Stimulated activated CD8-positive, alpha-beta memory T cell treated with anti-CD3 and anti-CD28 coated beads, Interleukin-15, amount 100 ng/mL, for 48 hours (primary cell): ENCODE measurements around the gene CA10.

ENCODE experiments used
- DNase-seq, 2 donors: peaks; one replicate each; pipeline ENCODE4 v3.0.0-alpha.2; 2020; ENCODE audit warnings: low read depth in 2 of 2

Gene CA10

DNA sequence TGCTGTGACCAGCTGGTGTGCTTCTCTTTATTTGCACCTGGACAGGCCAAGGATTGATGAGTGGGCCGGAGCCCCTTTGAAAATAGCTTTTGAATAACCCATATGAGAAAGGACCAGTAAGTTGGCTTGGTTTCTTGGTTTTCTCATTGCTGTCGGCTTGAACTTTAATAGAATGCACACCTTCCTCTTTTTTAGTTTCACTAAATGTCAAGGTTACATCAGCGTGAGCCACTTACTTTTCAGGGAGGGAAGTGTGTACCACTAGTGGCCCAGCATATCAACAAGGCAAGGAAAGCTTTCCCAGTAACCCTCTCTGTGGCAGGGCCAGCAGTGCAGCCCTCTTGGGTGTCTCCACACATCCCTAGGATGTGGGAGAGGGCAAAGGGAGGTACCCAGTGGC is 433.3 kb downstream of the CA10 start:
- DNase-seq: no peak

DNA sequence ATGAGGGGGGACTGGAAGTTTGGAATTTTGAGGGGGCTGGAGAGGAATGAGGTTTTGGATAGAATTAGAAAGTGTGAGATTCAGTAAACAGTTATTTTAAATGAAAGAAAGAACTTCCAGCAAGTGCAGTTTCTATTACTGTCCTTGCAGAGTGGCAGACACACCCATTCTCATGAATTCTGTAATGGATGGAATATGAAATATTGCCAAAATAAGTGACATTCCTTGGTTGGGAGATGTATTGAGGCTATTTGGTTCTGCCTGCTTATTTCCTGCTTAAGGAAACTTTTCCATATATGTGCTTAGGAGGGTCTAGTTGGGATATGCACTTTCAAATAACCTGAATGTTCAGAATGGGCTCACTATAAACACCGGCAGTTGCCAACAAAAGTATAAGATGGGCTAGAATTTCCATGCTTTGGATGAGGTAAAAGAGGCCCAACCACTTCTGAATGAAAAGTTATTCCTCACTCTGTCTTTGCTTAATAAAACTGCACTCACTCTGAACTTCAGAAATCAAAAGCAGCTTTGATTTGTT is 434.4 kb downstream of the CA10 start:
- no peak for DNase-seq

DNA sequence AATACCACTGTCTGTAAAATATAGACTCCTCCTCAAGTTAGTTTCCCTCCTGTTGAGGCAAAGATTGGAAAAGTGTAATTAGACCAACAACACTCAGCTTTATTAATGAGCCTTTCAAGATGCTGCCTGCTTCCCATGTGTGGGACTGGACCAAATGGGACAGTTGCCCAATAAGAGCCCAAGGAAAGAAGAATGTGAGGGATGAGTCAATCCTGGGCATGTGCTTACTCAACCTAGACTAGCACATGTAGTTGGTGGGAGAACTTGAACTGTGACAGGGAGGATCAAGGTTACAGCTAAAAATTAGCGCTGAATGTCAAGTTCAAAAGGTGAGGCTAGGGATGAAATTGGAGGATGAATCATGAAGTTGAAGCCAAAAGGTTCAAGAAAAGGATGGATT is 435.5 kb downstream of the CA10 start:
- DNase-seq: no peak

- DNase-seq: no peak
These were observed 436.8 kb downstream of the CA10 start for GRCh38 chr17:51721730-51722129.

- DNase-seq: no peak
These were observed 438.1 kb downstream of the CA10 start for GRCh38 chr17:51720439-51720838.

GRCh38 chr17:51718983-51719382 is 439.5 kb downstream of the CA10 start:
- DNase-seq: no peak

GRCh38 chr17:51711581-51711980 is 446.9 kb downstream of the CA10 start:
- DNase-seq: no peak

DNA sequence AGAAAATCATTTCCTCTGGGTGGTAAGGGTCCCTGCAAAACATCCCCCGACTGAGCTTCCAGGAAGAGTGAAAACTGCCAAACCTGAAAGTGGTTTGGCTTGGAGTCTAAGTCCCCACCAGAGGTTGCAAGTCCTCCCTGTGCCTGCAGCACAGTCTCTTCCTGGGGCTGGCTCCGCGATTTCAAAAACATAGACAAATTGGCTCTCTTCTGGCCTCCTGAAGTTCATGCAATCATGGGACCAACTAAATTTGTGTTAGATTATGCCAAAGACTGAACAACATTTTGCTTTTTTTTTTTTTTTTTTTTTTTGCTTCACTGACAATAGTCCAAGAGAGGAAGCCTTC is 447.9 kb downstream of the CA10 start:
- no peak for DNase-seq

GRCh38 chr17:51709694-51710633 is 448.6 kb downstream of the CA10 start:
- DNase-seq: no peak

- no peak for DNase-seq
These were observed 451.3 kb downstream of the CA10 start for GRCh38 chr17:51707216-51707615.

GRCh38 chr17:51706093-51706492 is 452.4 kb downstream of the CA10 start:
- DNase-seq: no peak

GRCh38 chr17:51703361-51704341 is 454.9 kb downstream of the CA10 start:
- DNase-seq: no peak

DNA sequence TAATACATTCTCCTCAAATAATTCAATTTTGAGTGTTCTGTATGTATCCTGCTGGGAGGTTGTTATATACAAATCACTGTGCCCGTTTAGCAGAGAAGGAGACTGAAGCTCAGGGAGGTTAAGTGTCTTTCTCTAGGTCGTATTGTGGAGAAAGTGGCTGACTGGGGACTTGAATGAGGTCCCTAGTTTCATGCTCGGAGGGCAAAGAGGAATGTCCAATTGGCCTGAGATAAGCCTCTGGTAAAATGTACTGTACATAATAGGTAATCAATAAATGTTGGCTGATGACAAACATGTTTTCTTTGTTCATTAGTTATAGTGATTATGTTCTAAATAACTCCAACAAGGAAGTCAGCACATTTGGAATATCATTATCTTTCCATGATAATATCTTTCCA is 455.6 kb downstream of the CA10 start:
- no peak for DNase-seq

GRCh38 chr17:51701501-51701900 is 457.0 kb downstream of the CA10 start:
- no peak for DNase-seq

DNA sequence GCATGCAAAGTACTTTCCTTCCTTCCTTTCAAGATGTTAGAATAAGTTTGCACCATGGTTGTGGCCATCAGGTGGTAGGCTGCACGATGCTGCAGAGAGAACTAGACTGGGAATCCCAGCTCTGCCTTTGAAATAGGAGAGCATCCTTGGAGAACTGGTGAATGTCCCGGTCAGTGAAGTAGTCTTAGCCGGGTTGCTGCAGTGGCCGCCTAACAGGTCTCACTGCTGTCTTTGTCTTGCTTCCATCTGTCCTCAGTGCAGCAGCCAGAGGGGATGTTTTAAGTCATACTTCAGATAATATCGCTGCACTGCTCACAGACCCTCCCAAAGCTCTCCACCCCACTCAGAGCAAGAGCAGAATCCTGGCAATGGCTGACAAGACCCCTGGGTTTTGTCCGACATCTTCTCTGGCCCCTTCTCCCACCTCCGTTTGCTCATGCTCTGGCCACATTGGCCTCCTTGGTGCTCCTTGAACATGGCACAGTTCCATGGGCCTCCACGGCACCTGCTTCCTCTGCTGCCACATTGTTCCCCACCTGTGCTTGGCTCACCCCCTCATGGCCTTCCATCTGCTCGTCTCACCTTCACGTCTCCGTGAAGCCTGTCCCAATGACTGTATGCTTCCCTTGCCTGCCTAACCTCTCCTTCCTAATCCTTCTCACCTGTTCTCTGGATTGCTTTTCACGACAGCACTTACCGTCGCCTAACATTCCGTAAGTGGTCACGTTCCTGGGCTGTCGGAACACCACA is 458.3 kb downstream of the CA10 start:
- no peak for DNase-seq

GRCh38 chr17:51699303-51699702 is 459.2 kb downstream of the CA10 start:
- no peak for DNase-seq

DNA sequence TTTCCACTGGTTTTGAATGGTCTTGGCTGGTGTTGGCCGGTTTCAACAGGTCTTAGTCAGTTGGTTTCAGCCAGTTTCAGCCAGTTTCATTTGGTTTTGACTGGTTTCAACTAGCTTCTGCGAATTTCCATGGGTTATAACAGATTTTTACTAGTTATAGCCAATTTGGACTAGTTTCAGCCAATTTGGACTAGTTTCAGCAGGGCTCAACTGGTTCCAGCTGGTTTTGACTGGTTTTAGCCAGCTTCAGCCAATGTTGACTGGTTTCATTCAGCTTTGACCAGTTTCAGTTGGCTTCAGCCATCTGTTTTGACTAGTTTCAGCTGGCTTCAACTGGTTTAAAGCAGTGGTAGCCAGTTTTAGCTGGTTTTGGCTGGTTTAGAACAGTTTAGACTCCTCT is 465.6 kb downstream of the CA10 start:
- no peak for DNase-seq

DNA sequence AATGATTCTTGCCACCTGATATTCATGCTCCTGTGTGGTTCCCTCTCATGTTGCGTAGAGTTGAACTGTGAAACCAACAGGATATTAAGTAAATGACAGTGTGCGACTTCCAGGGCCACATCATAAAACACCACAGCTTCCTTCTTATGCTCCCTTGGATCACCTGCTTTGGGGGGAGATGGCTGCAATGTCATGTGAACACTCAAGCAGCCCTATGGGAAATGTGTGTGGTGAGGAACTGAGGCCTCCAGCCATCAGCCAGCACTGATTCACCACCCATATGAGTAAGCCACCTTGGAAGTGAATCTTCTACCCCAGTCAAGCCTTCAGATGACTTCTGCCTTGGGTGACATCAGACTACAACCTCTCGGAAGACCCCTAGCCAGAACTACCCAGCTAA is 470.6 kb downstream of the CA10 start:
- no peak for DNase-seq

- no peak for DNase-seq
These were observed 473.1 kb downstream of the CA10 start for GRCh38 chr17:51685287-51685909.

- no peak for DNase-seq
These were observed 474.3 kb downstream of the CA10 start for GRCh38 chr17:51684214-51684613.

DNA sequence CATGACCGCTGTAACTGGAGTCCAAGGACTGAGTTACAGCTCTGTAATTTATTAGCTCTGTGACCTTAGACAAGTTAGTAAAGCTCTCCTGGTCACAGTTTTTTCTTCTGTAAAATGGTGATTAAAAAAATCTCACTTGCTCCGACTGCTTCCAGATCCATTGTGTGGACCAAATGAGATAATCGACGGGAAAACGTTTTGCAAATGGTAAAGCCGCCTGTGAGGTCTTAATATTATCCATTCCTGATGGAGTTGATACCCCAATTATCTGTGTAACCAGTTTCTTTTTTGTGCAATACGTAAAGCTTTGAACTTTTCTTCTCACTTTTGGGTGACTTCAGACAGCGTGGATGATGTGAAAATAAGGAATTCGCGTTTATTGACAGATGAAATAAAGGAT is 475.2 kb downstream of the CA10 start:
- no peak for DNase-seq
